T-helper 9 cell (primary cell): ENCODE data around the gene CSGALNACT2.

ENCODE experiments used
- DNase-seq: peaks from one replicate; pipeline ENCODE4 v3.0.0-alpha.2; 2020

CSGALNACT2 gene

GRCh38 chr10:43188702-43189101, 50.5 kb downstream of the CSGALNACT2 start:
- no peak for DNase-seq

GRCh38 chr10:43190289-43190688, 52.0 kb downstream of the CSGALNACT2 start:
- no peak for DNase-seq

- no peak for DNase-seq
Observed at GRCh38 chr10:43190775-43191174, 52.5 kb downstream of the CSGALNACT2 start.

GRCh38 chr10:43192884-43193283, 54.6 kb downstream of the CSGALNACT2 start:
- no peak for DNase-seq

GRCh38 chr10:43193496-43194080, 55.3 kb downstream of the CSGALNACT2 start:
- DNase-seq, result no peak

DNA sequence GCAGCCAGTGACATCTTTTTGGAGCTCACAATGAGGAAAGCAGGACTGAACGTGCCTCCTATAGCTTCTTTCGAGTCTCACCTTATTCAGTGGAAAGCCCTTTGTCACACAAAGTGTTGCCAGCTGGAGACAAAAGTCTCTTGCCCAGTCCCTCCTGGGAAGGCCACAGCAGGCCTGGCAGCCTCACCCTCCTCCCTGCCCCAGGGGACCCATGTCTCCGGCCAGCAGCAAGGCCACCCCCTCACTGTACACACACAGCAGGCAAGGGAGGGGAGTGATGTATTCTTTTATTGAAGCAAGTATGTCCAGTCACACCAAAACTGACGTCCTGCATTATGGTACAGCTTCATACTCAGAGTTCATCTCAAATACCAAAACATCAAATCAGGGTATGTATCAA, 56.0 kb downstream of the CSGALNACT2 start:
- no peak for DNase-seq

DNA sequence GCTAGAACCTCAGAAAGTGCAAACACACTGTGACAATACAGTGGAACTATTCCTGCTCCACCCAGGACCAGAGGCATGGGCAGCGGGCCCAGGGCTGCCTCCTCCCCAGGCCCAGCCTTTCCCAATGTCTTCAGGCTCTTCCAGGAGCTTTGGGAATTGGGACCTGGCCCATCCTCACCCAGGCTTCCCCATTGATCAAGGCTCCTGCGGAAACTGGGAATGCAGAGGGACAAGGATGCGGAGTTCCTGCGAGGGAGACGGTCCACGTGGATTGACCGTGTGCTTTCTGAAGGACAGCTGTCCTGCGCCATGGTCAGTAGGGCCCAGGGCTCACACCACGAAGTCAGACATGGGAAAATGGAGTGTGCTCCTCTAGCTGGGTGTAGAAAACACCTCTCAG, 56.6 kb downstream of the CSGALNACT2 start:
- DNase-seq, result no peak

DNA sequence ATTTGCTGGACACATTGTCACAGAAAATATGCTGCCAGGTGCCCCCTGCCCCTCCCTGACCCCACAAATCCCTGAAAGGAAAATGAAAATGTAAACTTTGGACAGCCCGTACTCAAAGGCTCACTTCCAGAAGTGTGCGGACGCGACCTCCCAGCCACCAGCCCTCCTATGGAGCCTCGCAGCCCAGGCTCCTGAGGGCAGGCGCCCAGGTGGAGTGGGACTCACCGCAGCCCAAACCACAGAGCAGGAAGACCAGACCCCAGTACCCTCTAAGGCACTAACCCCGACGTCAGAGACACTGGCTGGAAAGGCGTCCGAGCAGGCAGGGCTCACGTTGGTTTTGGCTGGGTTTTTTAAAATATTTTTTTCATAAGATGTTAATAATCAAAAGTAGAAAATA, 57.3 kb downstream of the CSGALNACT2 start:
- DNase-seq, result no peak

DNA sequence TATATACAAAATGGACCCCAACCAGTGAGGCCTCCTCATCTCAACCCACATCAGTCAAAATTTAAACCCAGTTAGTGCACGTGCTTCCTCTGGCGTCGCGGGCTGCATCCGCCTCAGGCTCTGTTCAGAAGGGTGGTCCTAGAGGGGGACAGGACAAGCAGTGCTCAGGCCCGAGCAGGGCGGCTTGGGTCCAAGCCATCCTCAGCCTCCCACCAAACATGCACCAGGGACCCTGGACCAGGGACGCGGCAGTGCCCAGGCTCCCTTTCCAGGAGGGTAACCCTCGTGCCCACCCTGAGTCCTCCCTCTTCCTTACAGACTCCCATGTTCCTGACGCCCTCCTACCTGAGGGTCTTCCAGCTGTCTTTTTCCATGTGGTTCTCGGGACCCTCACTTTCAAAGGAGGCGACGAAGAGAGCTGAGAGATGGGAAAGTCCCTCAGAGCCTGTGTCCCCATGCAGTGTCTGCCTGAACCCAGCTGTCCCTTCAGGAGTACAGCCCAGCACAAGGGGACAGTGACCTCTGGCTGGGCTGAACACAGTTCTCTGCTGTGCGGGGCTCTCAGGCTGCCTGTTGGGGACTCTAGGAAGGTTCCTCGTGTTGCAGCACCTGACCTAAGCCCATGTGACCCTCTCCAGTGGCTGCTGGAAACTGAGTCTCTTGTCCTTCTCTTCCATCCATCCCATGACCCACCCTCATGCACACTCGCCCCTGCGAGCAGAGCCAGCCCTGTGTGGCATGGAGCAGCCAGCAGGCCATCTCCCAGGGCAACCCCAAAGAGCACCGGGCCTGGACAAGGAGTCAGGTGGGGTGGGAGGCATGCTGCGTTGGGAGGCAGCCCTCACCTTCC, 58.1 kb downstream of the CSGALNACT2 start:
- DNase-seq, result no peak

GRCh38 chr10:43196981-43197833, 59.0 kb downstream of the CSGALNACT2 start:
- no peak for DNase-seq

GRCh38 chr10:43197834-43198681, 59.8 kb downstream of the CSGALNACT2 start:
- no peak for DNase-seq

GRCh38 chr10:43198682-43199005, 60.4 kb downstream of the CSGALNACT2 start:
- no peak for DNase-seq

- DNase-seq, result no peak
Observed at GRCh38 chr10:43199088-43199683, 60.9 kb downstream of the CSGALNACT2 start.

GRCh38 chr10:43199684-43200537, 61.7 kb downstream of the CSGALNACT2 start:
- no peak for DNase-seq

GRCh38 chr10:43200538-43201390, 62.5 kb downstream of the CSGALNACT2 start:
- DNase-seq, result no peak

- no peak for DNase-seq
Observed at GRCh38 chr10:43201545-43202131, 63.4 kb downstream of the CSGALNACT2 start.

GRCh38 chr10:43202224-43202656, 64.0 kb downstream of the CSGALNACT2 start:
- DNase-seq, result peak; percentile 23

GRCh38 chr10:43202657-43203447, 64.6 kb downstream of the CSGALNACT2 start:
- DNase-seq, result peak; percentile 40
